ENCODE results near the gene LGALS8. TPM values are rescaled to one million over a fixed set of nuclear protein-coding genes. Genes with fewer than 3 reads are reported as not detected.

The LGALS8 gene
- total RNA-seq, 1 experiment from 2014 or later: 30.7 TPM

DNA sequence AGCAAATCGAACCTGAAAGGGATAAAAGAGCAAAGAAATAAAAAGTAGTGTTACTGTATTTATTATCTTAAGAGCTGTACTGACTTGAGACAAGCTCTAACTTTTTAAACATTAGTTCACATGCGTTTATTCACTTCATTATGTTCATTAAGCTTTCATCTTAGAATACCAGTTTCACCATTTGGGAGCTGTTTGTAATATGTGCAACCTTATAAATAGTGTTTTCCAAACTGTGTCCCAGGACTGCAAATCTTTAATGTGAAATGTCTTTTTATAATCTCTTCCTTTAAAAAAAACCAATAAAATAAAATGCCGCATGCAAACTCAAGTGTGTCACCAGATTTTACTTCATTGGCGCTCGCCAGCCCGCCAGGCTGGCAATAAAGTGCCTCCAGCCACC lies 28.3 kb downstream of the LGALS8 start (continued):
- TF ChIP-seq YY1 (IDR thresholded peaks at IDR 0.05; ENCODE audit: extremely low read depth, insufficient replicate concordance, low read depth, low read length): no peak
- TF ChIP-seq FOSL1 (IDR thresholded peaks at IDR 0.05; ENCODE audit: low read depth): no peak
- TF ChIP-seq CEBPB (IDR thresholded peaks at IDR 0.05; ENCODE audit: low read depth): no peak
- TF ChIP-seq POLR2A (IDR thresholded peaks at IDR 0.05; ENCODE audit: borderline replicate concordance, extremely low read depth, insufficient read depth, insufficient read length): no peak
- TF ChIP-seq ZFX (IDR thresholded peaks at IDR 0.05): no peak
- no peak for TF ChIP-seq POLR2AphosphoS5 (IDR thresholded peaks at IDR 0.05; ENCODE audit: low read depth, low read length)

DNA sequence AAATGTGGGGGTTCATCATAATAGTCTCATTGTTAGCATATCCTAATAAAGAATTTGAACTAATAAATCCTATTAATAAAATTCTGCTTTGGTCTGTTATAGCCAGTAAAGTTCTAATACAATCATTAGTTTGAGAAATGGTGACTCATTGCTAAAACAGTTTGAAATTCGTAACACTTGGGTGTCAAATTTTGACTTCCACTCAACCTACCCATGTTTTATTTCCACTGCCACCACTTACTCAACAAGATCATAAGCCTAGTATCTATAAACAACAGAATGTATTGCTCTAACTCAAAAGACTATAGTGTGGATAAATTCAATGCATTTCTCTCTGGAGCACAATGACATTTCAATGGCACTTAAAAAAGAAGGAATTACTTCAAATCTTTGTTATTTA lies 29.1 kb downstream of the LGALS8 start:
- Histone ChIP-seq H3K4me1 (ENCODE audit: control insufficient read depth in 1 of 2, insufficient read depth in 2 of 2, low read length in 2 of 2) (no peaks in the 10 kb centered on the region), H3K9me3 (ENCODE audit: control insufficient read depth in 1 of 2, insufficient read depth in 1 of 2, low read depth in 1 of 2, low read length in 2 of 2) (no peaks in the 10 kb centered on the region), H2AFZ (ENCODE audit: low read depth, low read length, poor library complexity, severe bottlenecking) (no peak overlapping the region), H4K20me1 (ENCODE audit: insufficient read depth) (no peaks in the 10 kb centered on the region), H3K9ac (ENCODE audit: low read length) (no peak overlapping the region), H3K27ac (ENCODE audit: low read depth, low read length) (no peak overlapping the region), H3K27me3 (ENCODE audit: insufficient read depth, low read length) (no peaks in the 10 kb centered on the region), H3K9me2 (ENCODE audit: insufficient read depth) (no peaks in the 10 kb centered on the region), H3K79me2 (ENCODE audit: insufficient read depth, low read length) (no peaks in the 10 kb centered on the region), H3K4me2 (ENCODE audit: low read length) (no peak overlapping the region), H3K4me3 (replicated peaks in 1 of 2; ENCODE audit: low read depth in 1 of 2, low read length in 2 of 2) (no peak overlapping the region), H3K36me3 (ENCODE audit: control insufficient read depth in 1 of 2, insufficient read depth in 2 of 2, low read length in 2 of 2) (peaks cover 57 to 79% of the 10 kb centered on the region in 2 experiments)
- no TSS peak for BruUV-seq (replicated peaks)
- RAD21 ChIA-PET (ENCODE audit: low non-redundant PET in 1 of 2, low total read pairs in 2 of 2, uncharacterized antibody in 2 of 2, unreplicated experiment in 2 of 2): no interaction called here
- POLR2A ChIA-PET: no interaction called here
- DNase-seq (ENCODE audit: low read depth, low spot score): no peak
- no peak for ATAC-seq
- CTCF ChIA-PET: no interaction called here
- no peak for TF ChIP-seq JUND (IDR thresholded peaks at IDR 0.05)
- TF ChIP-seq, protein P1, sequence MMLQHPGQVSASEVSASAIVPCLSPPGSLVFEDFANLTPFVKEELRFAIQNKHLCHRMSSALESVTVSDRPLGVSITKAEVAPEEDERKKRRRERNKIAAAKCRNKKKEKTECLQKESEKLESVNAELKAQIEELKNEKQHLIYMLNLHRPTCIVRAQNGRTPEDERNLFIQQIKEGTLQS (IDR thresholded peaks at IDR 0.05): no peak
- TF ChIP-seq ZFX (IDR thresholded peaks at IDR 0.05): no peak
- TF ChIP-seq EGR1 (IDR thresholded peaks at IDR 0.05; ENCODE audit: low read depth): no peak
- TF ChIP-seq SRF (IDR thresholded peaks at IDR 0.05; ENCODE audit: low read depth): no peak
- TF ChIP-seq RAD21 (IDR thresholded peaks at IDR 0.05; ENCODE audit: low read depth): no peak
- intact Hi-C loops (cut with micrococcal nuclease): no loop called here

DNA sequence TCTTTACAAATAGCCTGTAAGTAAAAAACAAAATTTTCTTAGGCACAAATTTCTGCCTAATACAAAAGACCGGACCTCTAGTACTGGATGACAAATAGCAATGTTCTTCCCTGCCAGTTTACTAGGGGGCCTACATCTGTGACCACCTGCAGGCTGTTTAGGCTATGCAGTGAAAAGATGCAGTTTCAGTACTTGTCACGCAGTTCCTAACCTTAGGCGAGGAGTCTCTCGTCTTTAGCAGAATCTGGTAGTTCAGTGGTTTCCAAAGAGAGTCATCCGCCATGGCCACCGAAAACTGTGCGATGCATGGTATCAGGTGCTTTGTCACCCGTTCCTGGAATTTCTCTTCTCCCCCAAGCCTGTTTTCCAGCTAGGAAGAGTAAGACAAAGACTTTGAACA lies 29.6 kb downstream of the LGALS8 start:
- Histone ChIP-seq H3K4me1 (ENCODE audit: control insufficient read depth in 1 of 2, insufficient read depth in 2 of 2, low read length in 2 of 2) (no peaks in the 10 kb centered on the region), H3K27me3 (ENCODE audit: insufficient read depth, low read length) (no peaks in the 10 kb centered on the region), H3K9me2 (ENCODE audit: insufficient read depth) (no peaks in the 10 kb centered on the region), H3K27ac (ENCODE audit: low read depth, low read length) (no peak overlapping the region), H3K9ac (ENCODE audit: low read length) (no peak overlapping the region), H3K9me3 (ENCODE audit: control insufficient read depth in 1 of 2, insufficient read depth in 1 of 2, low read depth in 1 of 2, low read length in 2 of 2) (no peaks in the 10 kb centered on the region), H3K4me2 (ENCODE audit: low read length) (no peak overlapping the region), H3K36me3 (ENCODE audit: control insufficient read depth in 1 of 2, insufficient read depth in 2 of 2, low read length in 2 of 2) (peaks cover 61 to 79% of the 10 kb centered on the region in 2 experiments), H4K20me1 (ENCODE audit: insufficient read depth) (no peaks in the 10 kb centered on the region), H3K79me2 (ENCODE audit: insufficient read depth, low read length) (no peaks in the 10 kb centered on the region), H3K4me3 (replicated peaks in 1 of 2; ENCODE audit: low read depth in 1 of 2, low read length in 2 of 2) (no peak overlapping the region), H2AFZ (ENCODE audit: low read depth, low read length, poor library complexity, severe bottlenecking) (no peak overlapping the region)
- ChIA-PET POLR2A (no interaction called here), CTCF (no interaction called here), RAD21 (ENCODE audit: low non-redundant PET in 1 of 2, low total read pairs in 2 of 2, uncharacterized antibody in 2 of 2, unreplicated experiment in 2 of 2) (no interaction called here)
- no TSS peak for BruUV-seq (replicated peaks)
- DNase-seq (ENCODE audit: low read depth, low spot score): no peak
- intact Hi-C loops (cut with micrococcal nuclease): no loop called here
- ATAC-seq: no peak
- TF ChIP-seq CTCF (IDR thresholded peaks at IDR 0.05 in 2 of 3, conservative IDR thresholded peaks at IDR 0.05 in 1 of 3; ENCODE audit: borderline replicate concordance in 1 of 3, insufficient read depth in 1 of 3, low read depth in 2 of 3, low read length in 2 of 3): no peak
- no peak for TF ChIP-seq FOSL1 (IDR thresholded peaks at IDR 0.05; ENCODE audit: low read depth)
- TF ChIP-seq EZH2 (IDR thresholded peaks at IDR 0.05): no peak
- TF ChIP-seq EGR1 (IDR thresholded peaks at IDR 0.05; ENCODE audit: low read depth): no peak
- TF ChIP-seq YY1 (IDR thresholded peaks at IDR 0.05; ENCODE audit: extremely low read depth, insufficient replicate concordance, low read depth, low read length): no peak
- no peak for TF ChIP-seq REST (IDR thresholded peaks at IDR 0.05; ENCODE audit: low read depth)
- TF ChIP-seq, protein P2, sequence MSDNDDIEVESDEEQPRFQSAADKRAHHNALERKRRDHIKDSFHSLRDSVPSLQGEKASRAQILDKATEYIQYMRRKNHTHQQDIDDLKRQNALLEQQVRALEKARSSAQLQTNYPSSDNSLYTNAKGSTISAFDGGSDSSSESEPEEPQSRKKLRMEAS (IDR thresholded peaks at IDR 0.05): no peak
